GM13976 (cell line): ENCODE measurements around the gene IPO8.
"Not testable (repeated sequence)": the region's sequence is repeated elsewhere in the genome, so short reads cannot be mapped to it uniquely, and the experiment has no call there.

Experiments used
- DNase-seq: peaks from one replicate; pipeline ENCODE4 v3.0.0; 2012; ENCODE audit warnings: low spot score
- CTCF ChIP-seq: IDR thresholded peaks from 2 replicates; pipeline ENCODE4 v1.5.1; 2012; ENCODE audit warnings: borderline replicate concordance, mild to moderate bottlenecking; ENCODE audit not compliant: insufficient read depth; ENCODE audit errors: extremely low read depth, missing control alignments, control extremely low read depth
- in situ Hi-C: fragments of 300-500 bp; cut with MboI; formaldehyde crosslinking; loops from one replicate; pipeline ENCODE4 v1.12.0; 2022; ENCODE audit warnings: low sequenced_read_pairs, mixed read lengths, inconsistent platforms; ENCODE audit not compliant: unreplicated experiment

Gene IPO8

GRCh38 chr12:30595742-30596141, 99.9 kb downstream of the IPO8 start:
- in situ Hi-C loops, result no loop called here
- no peak for TF ChIP-seq CTCF

GRCh38 chr12:30594509-30594908, 101.2 kb downstream of the IPO8 start:
- no peak for TF ChIP-seq CTCF
- DNase-seq, result no peak
- in situ Hi-C loops, result no loop called here

More at GRCh38 chr12:30595742-30596141, 99.9 kb downstream of the IPO8 start:
- DNase-seq, result no peak

DNA sequence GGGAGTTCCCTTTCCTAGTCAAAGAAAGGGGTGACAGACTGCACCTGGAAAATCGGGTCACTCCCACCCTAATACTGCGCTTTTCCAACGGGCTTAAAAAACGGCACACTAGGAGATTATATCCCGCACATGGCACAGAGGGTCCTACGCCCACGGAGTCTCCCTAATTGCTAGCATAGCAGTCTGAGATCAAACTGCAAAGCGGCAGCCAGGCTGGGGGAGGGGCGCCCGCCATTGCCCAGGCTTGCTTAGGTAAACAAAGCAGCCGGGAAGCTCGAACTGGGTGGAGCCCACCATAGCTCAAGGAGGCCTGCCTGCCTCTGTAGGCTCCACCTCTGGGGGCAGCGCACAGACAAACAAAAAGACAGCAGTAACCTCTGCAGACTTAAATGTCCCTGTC, 107.1 kb downstream of the IPO8 start:
- DNase-seq, in situ Hi-C loops: not testable (repeated sequence)

GRCh38 chr12:30587782-30588181, 107.9 kb downstream of the IPO8 start:
- in situ Hi-C loops, result no loop called here
- TF ChIP-seq CTCF, result no peak
- DNase-seq, result no peak

DNA sequence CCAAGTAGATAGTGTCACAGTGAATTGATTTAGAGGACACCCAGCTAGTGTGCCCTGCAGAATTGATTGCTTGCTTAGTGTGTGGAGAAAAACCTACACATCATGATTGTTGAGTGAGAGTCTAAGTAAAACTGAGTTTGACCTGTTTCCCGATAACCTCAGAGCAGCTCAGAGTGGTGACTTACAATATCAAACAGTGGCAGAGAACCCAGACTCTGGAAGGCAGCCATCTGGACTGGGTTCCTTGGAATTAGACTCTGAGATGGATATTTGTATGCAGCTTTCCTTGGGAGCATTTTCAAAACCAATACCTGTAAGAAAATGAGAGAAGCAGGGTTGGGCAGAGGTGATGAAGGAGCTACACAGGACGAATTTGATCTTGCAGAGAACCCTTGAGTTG, 109.8 kb downstream of the IPO8 start:
- no peak for TF ChIP-seq CTCF
- in situ Hi-C loops, result no loop called here

DNA sequence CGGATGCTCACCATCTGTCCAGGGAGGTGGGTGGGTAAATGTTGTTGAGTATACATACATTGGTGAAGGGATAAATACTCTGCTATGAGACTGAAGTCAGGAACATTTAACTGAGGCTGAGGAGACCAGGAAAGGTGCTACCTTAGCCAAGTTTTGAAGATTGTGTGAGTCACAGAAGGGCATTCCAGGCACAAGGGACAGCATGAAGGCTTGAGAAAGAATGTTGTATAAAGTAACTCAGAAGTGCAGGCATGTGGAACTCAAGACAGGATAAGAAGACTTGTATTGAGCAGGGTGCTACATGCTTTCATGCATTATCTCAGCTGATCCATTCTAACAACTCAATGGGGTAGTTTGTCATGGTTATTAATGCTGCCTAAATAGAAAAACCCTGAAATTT, 112.7 kb downstream of the IPO8 start:
- TF ChIP-seq CTCF, result no peak
- in situ Hi-C loops, result no loop called here
- no peak for DNase-seq

More for the DNA sequence above, 109.8 kb downstream of the IPO8 start:
- no peak for DNase-seq

DNA sequence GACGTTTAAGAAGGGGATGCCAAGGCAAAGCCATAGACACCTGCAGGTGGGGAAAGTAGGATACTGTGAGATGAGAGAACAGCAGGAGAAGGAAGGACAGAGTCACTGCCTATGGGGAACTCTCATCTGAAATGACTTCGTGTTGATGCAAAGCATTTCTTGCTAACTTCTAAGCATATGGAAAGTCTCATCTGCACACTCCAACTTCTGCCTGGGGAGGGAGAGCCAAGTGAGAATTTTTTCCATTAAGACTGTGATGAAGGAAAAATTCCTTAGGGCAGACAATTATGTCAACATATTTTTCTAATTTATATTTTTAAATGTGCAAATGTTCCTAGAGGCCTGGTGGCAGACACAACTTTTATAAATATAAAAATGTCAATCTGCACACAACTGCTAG, 115.3 kb downstream of the IPO8 start:
- in situ Hi-C loops, result no loop called here
- no peak for TF ChIP-seq CTCF
- no peak for DNase-seq
